Gastrocnemius medialis (tissue), 4 donors: ENCODE measurements around the gene FFAR3. TPM values are rescaled to one million over a fixed set of nuclear protein-coding genes. Genes with fewer than 3 reads are reported as not detected.

ENCODE experiments used
- ATAC-seq, 2 donors: fragments of 150-250 bp; one replicate each; pipeline ENCODE4 v1.9.1; 2016
- DNase-seq, 2 donors: peaks; one replicate each; pipeline ENCODE4 v3.0.0-alpha.2; 2019
- H3K27ac ChIP-seq, 4 donors: fragments of 200-600 bp; sonication (generic); 1 replicate in 1 of 4; 2 replicates in 3 of 4; pipeline ENCODE4 v1.5.1; 2016 to 2018; ENCODE audit warnings: mild to moderate bottlenecking in 2 of 4, moderate library complexity in 1 of 4
- H3K27me3 ChIP-seq, 3 donors: fragments of 200-600 bp; sonication (generic) in 2 of 3; 1 replicate in 1 of 3; 2 replicates in 2 of 3; pipeline versions ENCODE4 v1.5.1 to v1.6.0; 2016 to 2019; ENCODE audit warnings: mild to moderate bottlenecking in 1 of 3, moderate library complexity in 1 of 3
- H3K36me3 ChIP-seq, 2 donors: fragments of 200-600 bp; sonication (generic) in 1 of 2; one replicate each; pipeline ENCODE4 v1.5.1; 2017 to 2018
- H3K4me1 ChIP-seq, 2 donors: fragments of 200-600 bp; sonication (generic) in 1 of 2; one replicate each; pipeline ENCODE4 v1.5.1; 2016 to 2017; ENCODE audit warnings: mild to moderate bottlenecking in 2 of 2
- H3K4me3 ChIP-seq, 4 donors: fragments of 200-600 bp; sonication (generic) in 3 of 4; 1 replicate in 1 of 4; 2 replicates in 3 of 4; pipeline ENCODE4 v1.5.1; 2016 to 2019; ENCODE audit warnings: mild to moderate bottlenecking in 2 of 4
- H3K9me3 ChIP-seq, 3 donors: fragments of 200-600 bp; sonication (generic) in 2 of 3; 1 replicate in 1 of 3; 2 replicates in 2 of 3; pipeline ENCODE4 v1.5.1; 2016 to 2019
- POLR2A ChIP-seq, 2 donors: fragments of 450-650 bp; IDR thresholded peaks; one replicate each; pipeline ENCODE4 v1.6.1; 2017; ENCODE audit warnings: antibody characterized with exemption in 2 of 2, mild to moderate bottlenecking in 2 of 2, moderate library complexity in 2 of 2
- in situ Hi-C, 4 donors: fragments of 200-750 bp; cut with MboI; loops; one replicate each; pipeline versions ENCODE4 v1.15.0 to v1.8.0; 2017; ENCODE audit warnings: low sequenced_read_pairs in 4 of 4
- intact Hi-C: fragments of 100-400 bp; cut with DNase I; formaldehyde crosslinking; loops from one replicate; pipeline ENCODE4 v1.15.1; 2023; ENCODE audit warnings: low total_unique reads
- total RNA-seq, 4 donors: library from RNA; depleted of rRNA; stranded (reverse); fragments of >200 nt; gene quantifications; one replicate each; pipeline versions ENCODE4 v1.1.0 to v1.2.3, GENCODE V29; 2016
- TF ChIP-seq, protein P1 (sequence below), 5 experiments: fragments of 450-650 bp in 3 of 5; fragments of 200-600 bp in 2 of 5; sonication (generic) in 2 of 5; IDR thresholded peaks in 4 of 5; conservative IDR thresholded peaks in 1 of 5; 1 replicate in 4 of 5; 2 replicates in 1 of 5; pipeline ENCODE4 v1.5.1; 2016 to 2019; ENCODE audit warnings: antibody characterized with exemption in 5 of 5, mild to moderate bottlenecking in 3 of 5, moderate library complexity in 3 of 5

Gene FFAR3
- total RNA-seq, 4 donors from 2014 or later: not detected

DNA sequence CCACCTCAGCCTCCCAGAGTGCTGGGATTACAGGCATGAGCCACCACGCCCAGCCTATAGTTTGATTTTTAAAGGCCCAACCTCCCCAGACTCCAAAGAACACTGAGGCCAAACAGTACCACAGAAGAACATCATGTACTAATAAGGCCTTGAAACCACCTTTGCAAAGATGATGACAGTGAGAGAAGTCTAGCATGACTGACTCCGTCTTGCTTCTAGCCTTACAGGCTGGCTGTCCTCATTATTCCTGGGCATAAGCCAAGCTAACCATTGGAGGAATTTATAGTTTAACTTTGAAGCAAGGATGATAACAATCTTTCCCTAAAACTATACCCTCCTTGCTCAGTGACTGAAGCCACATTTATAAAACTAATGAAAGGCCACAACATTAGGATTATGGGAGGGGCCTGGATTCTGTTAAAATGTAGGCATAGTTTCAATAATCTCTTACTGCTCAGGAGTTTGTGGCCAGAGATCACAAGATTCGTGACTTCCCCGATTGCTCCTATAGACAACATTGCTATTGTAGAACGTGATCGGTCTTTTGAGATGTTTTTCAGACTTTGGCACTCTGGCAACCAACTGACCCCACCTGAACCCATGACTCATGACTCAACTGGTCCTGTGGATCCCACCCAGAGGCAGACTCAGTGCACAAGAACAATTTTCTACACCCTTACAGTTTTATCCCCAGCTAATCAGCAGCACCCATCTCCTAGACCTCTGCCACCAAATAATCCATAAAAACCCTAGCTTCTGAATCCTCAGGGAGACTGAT is 30.2 kb downstream of the FFAR3 start:
- Histone ChIP-seq H3K4me3 (no peak overlapping the region), H3K27ac (no peak overlapping the region), H3K27me3 (no peaks in the 10 kb centered on the region), H3K9me3 (peaks cover 0 to 5% (median 0%) of the 10 kb centered on the region in 3 donors), H3K36me3 (no peaks in the 10 kb centered on the region), H3K4me1 (no peaks in the 10 kb centered on the region)
- ATAC-seq (no peak), DNase-seq (no peak)
- TF ChIP-seq POLR2A (IDR thresholded peaks at IDR 0.05): no peak
- TF ChIP-seq, protein P1, sequence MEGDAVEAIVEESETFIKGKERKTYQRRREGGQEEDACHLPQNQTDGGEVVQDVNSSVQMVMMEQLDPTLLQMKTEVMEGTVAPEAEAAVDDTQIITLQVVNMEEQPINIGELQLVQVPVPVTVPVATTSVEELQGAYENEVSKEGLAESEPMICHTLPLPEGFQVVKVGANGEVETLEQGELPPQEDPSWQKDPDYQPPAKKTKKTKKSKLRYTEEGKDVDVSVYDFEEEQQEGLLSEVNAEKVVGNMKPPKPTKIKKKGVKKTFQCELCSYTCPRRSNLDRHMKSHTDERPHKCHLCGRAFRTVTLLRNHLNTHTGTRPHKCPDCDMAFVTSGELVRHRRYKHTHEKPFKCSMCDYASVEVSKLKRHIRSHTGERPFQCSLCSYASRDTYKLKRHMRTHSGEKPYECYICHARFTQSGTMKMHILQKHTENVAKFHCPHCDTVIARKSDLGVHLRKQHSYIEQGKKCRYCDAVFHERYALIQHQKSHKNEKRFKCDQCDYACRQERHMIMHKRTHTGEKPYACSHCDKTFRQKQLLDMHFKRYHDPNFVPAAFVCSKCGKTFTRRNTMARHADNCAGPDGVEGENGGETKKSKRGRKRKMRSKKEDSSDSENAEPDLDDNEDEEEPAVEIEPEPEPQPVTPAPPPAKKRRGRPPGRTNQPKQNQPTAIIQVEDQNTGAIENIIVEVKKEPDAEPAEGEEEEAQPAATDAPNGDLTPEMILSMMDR (IDR thresholded peaks at IDR 0.05 in 4 of 5, conservative IDR thresholded peaks at IDR 0.05 in 1 of 5): no peak
- in situ Hi-C loops: no loop called here
- intact Hi-C loops: no loop called here

DNA sequence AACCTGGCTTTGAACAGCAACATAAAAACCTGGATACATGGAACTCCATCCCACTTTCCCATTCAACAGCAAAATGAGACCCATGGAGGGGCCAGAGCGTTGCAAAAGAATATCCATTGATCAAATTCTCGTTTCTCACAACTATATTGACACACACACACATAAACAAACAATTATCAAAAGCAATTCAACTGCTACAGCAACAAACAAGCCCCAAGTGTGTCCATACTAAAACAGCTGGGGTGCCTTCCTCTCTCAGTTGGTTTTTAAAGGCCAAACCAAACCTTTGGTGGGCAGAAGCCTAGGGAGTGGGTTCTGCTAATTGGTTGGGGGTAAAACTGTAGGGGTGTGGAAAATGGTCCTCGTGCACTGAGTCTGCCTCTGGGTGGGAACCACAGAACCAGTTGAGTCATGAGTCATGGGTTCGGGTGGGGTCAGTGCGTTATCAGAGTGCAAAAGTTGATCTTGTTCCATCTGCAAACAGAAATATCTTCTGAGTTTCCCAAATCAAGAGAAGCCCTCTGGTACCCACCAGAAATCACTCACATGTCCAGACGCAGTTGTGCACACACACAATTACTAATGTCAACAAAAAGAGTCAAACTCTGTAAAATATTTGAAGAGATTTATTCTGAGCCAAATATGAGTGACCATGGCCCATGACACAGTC is 31.1 kb downstream of the FFAR3 start:
- ATAC-seq (no peak), DNase-seq (no peak)
- Histone ChIP-seq H3K4me3 (no peak overlapping the region), H3K9me3 (peaks cover 0 to 5% (median 0%) of the 10 kb centered on the region in 3 donors), H3K36me3 (no peaks in the 10 kb centered on the region), H3K27me3 (no peaks in the 10 kb centered on the region), H3K27ac (no peak overlapping the region), H3K4me1 (no peaks in the 10 kb centered on the region)
- in situ Hi-C loops (no loop called here), intact Hi-C loops (no loop called here)
- TF ChIP-seq POLR2A (IDR thresholded peaks at IDR 0.05): no peak
- TF ChIP-seq, protein P1 (IDR thresholded peaks at IDR 0.05 in 4 of 5, conservative IDR thresholded peaks at IDR 0.05 in 1 of 5): no peak

DNA sequence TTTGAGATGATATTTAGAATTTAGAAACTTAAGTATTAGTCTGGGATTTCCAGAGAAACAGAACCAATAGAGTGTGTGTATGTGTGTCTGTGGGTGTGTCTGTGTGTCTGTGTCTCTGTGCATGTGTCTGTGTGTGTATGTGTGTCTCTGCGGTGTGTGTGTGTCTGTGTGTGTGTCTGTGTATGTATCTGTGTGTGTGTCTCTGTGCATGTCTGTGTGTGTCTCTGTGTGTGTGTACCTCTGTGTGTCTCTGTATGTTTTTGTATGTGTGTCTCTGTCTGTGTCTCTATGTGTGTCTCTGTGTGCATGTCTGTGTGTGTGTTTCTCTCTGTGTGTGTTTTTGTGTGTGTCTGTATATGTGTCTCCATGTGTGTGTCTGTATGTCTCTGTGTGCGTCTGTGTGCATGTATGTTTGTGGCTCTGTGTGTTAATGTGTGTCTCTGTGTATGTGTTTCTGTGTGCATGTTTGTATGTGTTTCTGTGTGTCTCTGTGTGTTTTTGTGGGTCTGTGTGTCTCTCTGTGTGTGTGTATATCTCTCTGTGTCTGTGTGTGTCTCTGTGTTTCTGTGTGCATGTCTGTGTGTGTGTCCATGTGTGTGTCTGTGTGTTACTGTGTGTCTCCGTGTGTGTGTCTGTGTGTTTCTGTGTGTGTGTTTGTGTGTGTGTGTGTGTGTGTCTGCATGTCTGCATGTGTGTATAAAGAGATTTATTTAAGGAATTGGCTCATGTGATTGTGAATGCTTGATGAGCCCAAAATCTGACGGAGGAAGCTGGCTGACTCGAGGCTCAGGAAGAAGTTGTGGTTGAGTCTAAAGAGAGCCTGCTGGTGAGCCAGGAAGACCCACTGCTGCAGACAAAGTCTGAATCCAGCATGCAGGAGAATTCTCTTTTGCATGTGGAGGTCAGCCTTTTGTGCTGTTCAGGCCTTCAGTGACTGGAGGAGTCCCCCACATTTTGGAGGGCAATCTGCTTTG is 34.8 kb downstream of the FFAR3 start:
- in situ Hi-C loops (no loop called here), intact Hi-C loops (no loop called here)
- H3K27me3 ChIP-seq: no peaks in the 10 kb centered on the region
- H3K36me3 ChIP-seq: no peaks in the 10 kb centered on the region
- no peak overlapping the region for H3K27ac ChIP-seq
- DNase-seq (no peak), ATAC-seq (no peak)
- TF ChIP-seq POLR2A (IDR thresholded peaks at IDR 0.05): no peak
- TF ChIP-seq, protein P1 (IDR thresholded peaks at IDR 0.05 in 4 of 5, conservative IDR thresholded peaks at IDR 0.05 in 1 of 5): no peak
- no peaks in the 10 kb centered on the region for H3K9me3 ChIP-seq
- H3K4me1 ChIP-seq: no peaks in the 10 kb centered on the region
- H3K4me3 ChIP-seq: no peak overlapping the region

DNA sequence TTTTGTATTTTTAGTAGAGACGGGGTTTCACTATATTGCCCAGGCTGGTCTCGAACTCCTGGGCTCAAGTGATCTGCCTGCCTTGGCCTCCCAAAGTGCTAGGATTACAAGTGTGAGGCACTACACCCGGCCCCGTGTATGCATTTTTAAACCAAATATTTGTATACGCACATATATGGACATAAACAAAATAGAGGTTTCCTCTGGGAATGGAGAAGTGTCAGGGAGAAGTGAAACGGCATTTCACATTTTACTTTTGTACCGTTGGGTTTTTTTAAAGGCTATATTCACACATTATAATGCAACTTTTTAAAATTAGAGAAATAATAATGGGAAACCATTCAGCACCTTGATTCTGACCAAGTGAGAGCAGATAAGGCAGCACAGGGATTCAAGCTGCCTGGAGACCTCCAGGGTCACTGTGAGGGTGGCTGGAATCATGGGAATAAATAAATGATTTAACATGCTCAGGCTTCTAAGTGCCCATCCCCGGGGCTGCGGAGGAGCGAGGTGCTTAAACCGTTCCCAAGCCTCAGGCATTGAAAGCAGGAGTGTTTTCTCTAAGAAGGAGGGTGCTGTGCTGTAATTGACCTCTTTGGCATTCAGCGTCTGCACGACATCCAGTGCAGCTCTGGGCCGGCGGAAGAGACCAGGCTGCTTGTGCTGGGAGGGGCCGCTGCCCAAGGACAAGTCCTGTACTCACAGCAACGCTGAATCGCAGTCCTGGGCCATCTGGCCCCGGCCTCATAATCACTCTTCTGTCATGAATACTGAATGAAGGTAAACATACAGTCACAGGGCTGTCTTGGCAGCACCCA is 37.3 kb downstream of the FFAR3 start:
- TF ChIP-seq POLR2A (IDR thresholded peaks at IDR 0.05): no peak
- TF ChIP-seq, protein P1 (IDR thresholded peaks at IDR 0.05 in 4 of 5, conservative IDR thresholded peaks at IDR 0.05 in 1 of 5): no peak
- in situ Hi-C loops: no loop called here
- no peaks in the 10 kb centered on the region for H3K27me3 ChIP-seq
- DNase-seq (no peak), ATAC-seq (no peak)
- no peak overlapping the region for H3K4me3 ChIP-seq
- H3K4me1 ChIP-seq: no peaks in the 10 kb centered on the region
- no peaks in the 10 kb centered on the region for H3K9me3 ChIP-seq
- intact Hi-C loops: no loop called here
- H3K27ac ChIP-seq: no peak overlapping the region
- H3K36me3 ChIP-seq: no peaks in the 10 kb centered on the region
